ENCODE measurements around the gene CTNNA3.

The CTNNA3 gene

DNA sequence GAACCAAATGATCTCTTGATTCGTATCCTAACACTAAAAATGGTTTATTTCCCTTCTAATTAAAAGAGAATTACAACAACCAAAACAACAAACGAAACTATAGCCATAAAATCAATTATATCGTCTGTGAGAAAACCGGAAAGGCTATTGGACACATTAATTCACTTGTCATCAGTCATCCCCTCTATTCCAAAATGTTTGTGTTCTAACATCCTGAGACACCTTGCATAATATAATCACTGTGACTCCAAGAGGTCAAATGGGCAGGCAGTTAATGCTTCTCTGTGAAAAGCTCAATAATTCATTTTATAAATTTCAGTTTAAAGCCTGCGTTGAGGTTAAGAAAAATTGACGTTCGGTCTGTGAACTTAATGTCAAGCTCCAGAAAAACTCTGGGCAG, 770.6 kb downstream of the CTNNA3 start:
- DNase-seq (ENCODE audit: low read depth in 1 of 2, low spot score in 1 of 2), result no peak
- in situ Hi-C loops (cut with HindIII; ENCODE audit: low pct_unique_long_range_greater_than_20kb, low sequenced_read_pairs), result no loop called here
- TF ChIP-seq JUND (IDR thresholded peaks at IDR 0.05; ENCODE audit: low read depth), result no peak

DNA sequence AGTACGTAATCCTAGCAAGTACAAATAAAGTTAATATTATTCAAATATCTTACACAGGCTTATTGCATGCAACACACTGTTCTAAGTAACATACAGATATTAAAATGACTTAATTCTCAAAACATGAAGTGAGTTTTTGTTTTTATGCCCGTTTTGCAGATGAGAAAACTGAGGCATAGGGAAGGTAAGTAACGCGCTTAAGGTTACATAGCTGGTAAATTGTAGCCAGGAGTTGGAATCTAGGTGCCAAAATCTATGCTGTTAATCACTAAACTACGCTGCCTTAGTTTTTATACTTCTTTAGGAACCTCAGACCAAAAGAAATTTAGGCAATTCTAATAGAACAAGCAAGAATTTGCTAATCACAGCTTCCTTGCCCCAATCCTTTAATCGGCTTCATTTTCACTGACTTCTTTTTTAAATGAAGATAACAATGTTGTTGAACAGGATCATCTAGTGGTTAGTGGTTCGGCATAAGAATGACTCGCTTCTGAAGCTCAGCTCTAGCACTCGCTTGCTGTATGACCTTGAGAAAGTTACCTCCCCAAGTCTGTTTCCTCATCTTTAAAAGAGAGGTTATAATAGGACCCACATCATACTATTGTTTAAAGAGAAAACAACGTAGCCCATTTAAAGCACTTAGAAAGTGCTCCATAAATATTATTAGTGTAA, 771.2 kb downstream of the CTNNA3 start:
- DNase-seq (ENCODE audit: low read depth in 1 of 2, low spot score in 1 of 2), result peak in 1 of 2 experiments; percentile 13
- in situ Hi-C loops (cut with HindIII; ENCODE audit: low pct_unique_long_range_greater_than_20kb, low sequenced_read_pairs), result no loop called here

DNA sequence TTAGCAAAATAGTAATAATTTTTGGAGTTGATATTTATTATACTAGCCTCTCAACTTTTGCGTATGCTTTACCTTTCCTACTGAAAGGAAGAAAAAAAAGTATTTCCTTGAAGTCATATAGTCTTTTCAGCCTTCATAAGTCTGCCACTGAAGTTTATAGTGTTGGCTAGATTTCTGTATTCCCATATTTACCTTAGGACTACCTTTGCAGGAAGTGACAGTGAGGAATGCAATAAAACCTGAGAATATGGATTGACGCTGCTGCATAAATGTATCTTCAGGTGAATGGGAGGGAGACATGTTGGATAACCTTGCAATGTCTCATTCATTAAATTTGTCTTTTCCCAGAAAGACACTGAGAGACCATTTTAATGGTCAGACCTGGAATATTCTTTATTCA, 776.7 kb downstream of the CTNNA3 start:
- peak in 1 of 2 experiments; percentile 27 for DNase-seq (ENCODE audit: low read depth in 1 of 2, low spot score in 1 of 2)
- TF ChIP-seq JUND (IDR thresholded peaks at IDR 0.05; ENCODE audit: low read depth), result no peak
- in situ Hi-C loops (cut with HindIII; ENCODE audit: low pct_unique_long_range_greater_than_20kb, low sequenced_read_pairs), result no loop called here

More for the DNA sequence above, 771.2 kb downstream of the CTNNA3 start:
- TF ChIP-seq JUND (IDR thresholded peaks at IDR 0.05; ENCODE audit: low read depth), result no peak

- TF ChIP-seq JUND (IDR thresholded peaks at IDR 0.05; ENCODE audit: low read depth), result no peak
- in situ Hi-C loops (cut with HindIII; ENCODE audit: low pct_unique_long_range_greater_than_20kb, low sequenced_read_pairs), result no loop called here
- DNase-seq (ENCODE audit: low read depth in 1 of 2, low spot score in 1 of 2), result peak in 1 of 2 experiments; percentile 46
Observed at GRCh38 chr10:66917104-66917503, 778.9 kb downstream of the CTNNA3 start.

GRCh38 chr10:66916030-66916429, 780.0 kb downstream of the CTNNA3 start:
- DNase-seq (ENCODE audit: low read depth in 1 of 2, low spot score in 1 of 2), result no peak
- in situ Hi-C loops (cut with HindIII; ENCODE audit: low pct_unique_long_range_greater_than_20kb, low sequenced_read_pairs), result no loop called here
- TF ChIP-seq JUND (IDR thresholded peaks at IDR 0.05; ENCODE audit: low read depth), result no peak

DNA sequence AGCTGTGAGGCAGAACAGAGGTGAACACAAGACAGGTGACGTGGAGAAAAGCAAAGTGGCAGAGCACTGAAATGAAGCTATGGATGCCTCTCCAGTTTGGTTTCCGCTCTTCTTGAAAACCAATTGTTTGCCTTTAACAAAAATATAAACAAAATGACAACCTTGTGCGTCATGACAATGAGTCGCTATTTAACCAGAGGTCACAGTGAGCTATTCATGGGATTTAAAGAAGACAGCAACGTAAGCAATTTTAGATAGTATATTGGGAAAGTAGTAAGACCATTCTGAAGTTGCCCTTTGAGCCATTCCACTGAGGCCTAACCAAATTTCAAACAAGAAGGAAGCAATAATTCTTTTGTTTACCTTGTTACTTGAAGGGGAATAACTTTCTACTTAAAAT, 785.3 kb downstream of the CTNNA3 start:
- no peak for TF ChIP-seq JUND (IDR thresholded peaks at IDR 0.05; ENCODE audit: low read depth)
- DNase-seq (ENCODE audit: low read depth in 1 of 2, low spot score in 1 of 2), result no peak
- in situ Hi-C loops (cut with HindIII; ENCODE audit: low pct_unique_long_range_greater_than_20kb, low sequenced_read_pairs), result no loop called here

GRCh38 chr10:66892871-66893270, 803.1 kb downstream of the CTNNA3 start:
- no peak for TF ChIP-seq JUND (IDR thresholded peaks at IDR 0.05; ENCODE audit: low read depth)
- in situ Hi-C loops (cut with HindIII; ENCODE audit: low pct_unique_long_range_greater_than_20kb, low sequenced_read_pairs), result no loop called here
- no peak for DNase-seq (ENCODE audit: low read depth in 1 of 2, low spot score in 1 of 2)

DNA sequence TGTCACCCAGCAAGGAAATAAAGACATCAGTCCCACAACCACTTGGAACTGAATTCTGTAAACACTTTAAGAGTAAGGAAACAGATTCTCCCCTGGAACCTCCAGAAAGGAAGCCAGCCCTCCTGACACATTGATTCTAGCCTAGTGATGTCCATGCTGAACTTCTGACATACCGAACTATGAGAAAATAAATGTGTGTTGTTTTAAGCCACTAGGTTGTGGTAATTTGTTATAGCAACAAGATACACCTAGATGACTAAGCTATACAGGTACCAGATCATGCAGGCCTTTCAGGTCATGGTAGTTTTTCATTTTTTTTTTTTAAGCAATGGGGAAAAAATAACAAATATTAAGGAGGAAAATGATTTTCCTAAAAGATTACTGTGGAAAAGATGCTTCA, 807.8 kb downstream of the CTNNA3 start:
- TF ChIP-seq JUND (IDR thresholded peaks at IDR 0.05; ENCODE audit: low read depth), result no peak
- in situ Hi-C loops (cut with HindIII; ENCODE audit: low pct_unique_long_range_greater_than_20kb, low sequenced_read_pairs), result no loop called here
- no peak for DNase-seq (ENCODE audit: low read depth in 1 of 2, low spot score in 1 of 2)

DNA sequence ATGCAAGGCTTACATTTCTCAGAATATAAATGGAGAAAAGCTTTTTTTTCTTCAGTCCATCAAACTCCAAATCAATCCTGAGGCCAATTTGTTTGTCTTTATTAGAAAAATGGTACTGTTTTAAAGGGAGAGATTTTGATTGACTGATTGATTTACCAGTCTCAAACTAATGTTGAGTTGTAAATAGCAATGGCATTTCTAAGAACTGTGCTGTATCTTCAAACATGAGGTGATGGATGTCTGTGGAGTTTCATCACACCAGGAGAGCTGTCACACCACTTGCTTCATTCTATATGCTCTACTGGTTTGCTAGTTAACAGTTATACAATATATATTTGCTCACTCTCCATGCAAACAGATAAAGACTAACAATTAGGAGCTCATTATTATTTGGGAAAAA, 809.1 kb downstream of the CTNNA3 start:
- in situ Hi-C loops (cut with HindIII; ENCODE audit: low pct_unique_long_range_greater_than_20kb, low sequenced_read_pairs), result no loop called here
- no peak for TF ChIP-seq JUND (IDR thresholded peaks at IDR 0.05; ENCODE audit: low read depth)
- DNase-seq (ENCODE audit: low read depth in 1 of 2, low spot score in 1 of 2), result no peak

- in situ Hi-C loops (cut with HindIII; ENCODE audit: low pct_unique_long_range_greater_than_20kb, low sequenced_read_pairs), result no loop called here
- DNase-seq (ENCODE audit: low read depth in 1 of 2, low spot score in 1 of 2), result no peak
- no peak for TF ChIP-seq JUND (IDR thresholded peaks at IDR 0.05; ENCODE audit: low read depth)
Observed at GRCh38 chr10:66882271-66882670, 813.7 kb downstream of the CTNNA3 start.

DNA sequence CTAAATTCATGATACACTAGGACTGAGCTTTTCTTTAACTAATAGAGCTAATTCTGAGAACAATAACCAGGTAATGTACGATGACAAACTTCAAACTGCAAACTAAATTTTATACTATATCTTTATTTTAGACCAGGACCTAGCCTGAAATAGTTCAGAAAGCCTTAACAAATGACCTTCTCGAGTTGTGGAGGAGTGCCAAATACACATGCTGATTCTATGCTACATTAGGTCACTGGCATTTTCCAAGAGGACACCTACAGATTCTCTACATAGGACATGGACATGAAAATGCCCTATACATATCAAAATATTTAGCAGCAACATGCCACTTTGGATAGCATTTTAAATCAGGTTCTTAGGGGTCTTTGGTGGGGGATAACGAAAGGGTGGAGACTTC, 814.2 kb downstream of the CTNNA3 start:
- TF ChIP-seq JUND (IDR thresholded peaks at IDR 0.05; ENCODE audit: low read depth), result no peak
- DNase-seq (ENCODE audit: low read depth in 1 of 2, low spot score in 1 of 2), result no peak
- in situ Hi-C loops (cut with HindIII; ENCODE audit: low pct_unique_long_range_greater_than_20kb, low sequenced_read_pairs), result no loop called here

- TF ChIP-seq JUND (IDR thresholded peaks at IDR 0.05; ENCODE audit: low read depth), result no peak
- in situ Hi-C loops (cut with HindIII; ENCODE audit: low pct_unique_long_range_greater_than_20kb, low sequenced_read_pairs), result no loop called here
- no peak for DNase-seq (ENCODE audit: low read depth in 1 of 2, low spot score in 1 of 2)
Observed at GRCh38 chr10:66880826-66881225, 815.2 kb downstream of the CTNNA3 start.

DNA sequence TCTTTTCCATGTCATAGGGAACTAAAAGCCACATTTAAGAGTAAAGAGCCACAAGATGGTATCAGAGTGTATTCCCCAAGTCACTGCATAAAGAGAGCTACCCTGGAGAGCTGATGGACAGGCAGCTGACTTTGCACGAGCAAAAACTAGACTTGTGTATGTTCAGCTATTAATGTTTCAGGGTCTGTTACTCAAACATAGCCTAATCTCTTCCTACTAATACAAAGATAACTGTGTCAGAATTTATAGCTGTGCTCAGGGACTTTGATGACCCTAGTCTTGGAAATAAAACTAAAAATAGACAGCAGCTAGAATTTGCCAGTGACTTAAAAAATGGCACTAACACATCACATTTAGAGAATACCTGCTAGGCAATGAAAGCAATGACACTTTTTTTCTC, 815.7 kb downstream of the CTNNA3 start:
- in situ Hi-C loops (cut with HindIII; ENCODE audit: low pct_unique_long_range_greater_than_20kb, low sequenced_read_pairs), result no loop called here
- no peak for DNase-seq (ENCODE audit: low read depth in 1 of 2, low spot score in 1 of 2)
- TF ChIP-seq JUND (IDR thresholded peaks at IDR 0.05; ENCODE audit: low read depth), result no peak

- in situ Hi-C loops (cut with HindIII; ENCODE audit: low pct_unique_long_range_greater_than_20kb, low sequenced_read_pairs), result no loop called here
- TF ChIP-seq JUND (IDR thresholded peaks at IDR 0.05; ENCODE audit: low read depth), result no peak
- DNase-seq (ENCODE audit: low read depth in 1 of 2, low spot score in 1 of 2), result no peak
Observed at GRCh38 chr10:66877361-66877760, 818.6 kb downstream of the CTNNA3 start.
